Stimulated activated CD4-positive, alpha-beta T cell treated with anti-CD3 and anti-CD28 coated beads, Interleukin-1b, Interleukin-23, amount 100 ng/mL, for 24 hours (primary cell): Measurements from ENCODE around the gene CTNNA3.

ENCODE experiments used
- DNase-seq, 4 experiments: peaks; one replicate each; pipeline ENCODE4 v3.0.0-alpha.2; 2020; ENCODE audit warnings: low read depth in 4 of 4, low spot score in 1 of 4

Gene CTNNA3

DNA sequence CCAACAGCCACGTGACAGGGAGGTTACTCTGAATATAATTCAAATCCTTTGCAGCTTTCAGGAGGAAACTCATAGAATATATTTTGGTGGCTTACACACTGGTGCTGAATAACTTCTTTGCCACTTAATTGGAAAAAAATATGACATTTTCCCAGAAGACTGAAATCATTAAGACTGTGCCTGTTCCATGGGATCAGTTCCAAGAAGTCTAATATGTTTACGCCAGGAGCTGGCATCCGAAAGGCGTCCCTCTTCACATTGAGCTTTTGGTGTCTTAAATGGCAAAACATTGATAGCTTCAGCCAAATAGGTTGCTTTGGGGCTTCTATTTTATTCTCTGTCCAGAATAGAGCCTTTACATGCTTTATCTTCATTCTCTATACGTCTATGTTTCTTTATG lies 1687.8 kb downstream of the CTNNA3 start:
- no peak for DNase-seq

- no peak for DNase-seq
Measured at GRCh38 chr10:66006411-66006810, 1689.6 kb downstream of the CTNNA3 start.

GRCh38 chr10:65993451-65993850 lies 1702.5 kb downstream of the CTNNA3 start:
- no peak for DNase-seq

DNA sequence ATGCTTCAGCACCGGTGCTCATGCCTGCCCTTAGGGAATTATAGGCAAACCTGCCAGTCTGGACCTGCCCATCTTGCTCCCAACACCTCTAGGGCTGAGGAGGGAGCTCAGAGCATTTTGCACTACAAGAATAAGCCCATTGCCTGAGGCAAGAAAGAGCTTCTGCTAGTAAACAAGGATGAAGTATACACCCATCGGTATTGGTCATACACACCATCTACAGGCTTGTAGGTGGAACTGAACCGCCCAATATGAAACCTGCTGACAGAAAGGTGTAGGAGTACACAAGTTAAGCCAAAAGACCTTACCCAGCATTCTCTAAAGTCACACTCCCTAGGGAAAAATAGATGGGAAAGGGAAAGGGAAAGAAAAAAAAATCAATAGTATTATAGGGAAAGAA lies 1727.1 kb downstream of the CTNNA3 start:
- no peak for DNase-seq

- DNase-seq, result no peak
Measured at GRCh38 chr10:65968437-65968836, 1727.6 kb downstream of the CTNNA3 start.

GRCh38 chr10:65964205-65964604 lies 1731.8 kb downstream of the CTNNA3 start:
- DNase-seq, result no peak

- DNase-seq, result no peak
Measured at GRCh38 chr10:65952086-65952485, 1743.9 kb downstream of the CTNNA3 start.

DNA sequence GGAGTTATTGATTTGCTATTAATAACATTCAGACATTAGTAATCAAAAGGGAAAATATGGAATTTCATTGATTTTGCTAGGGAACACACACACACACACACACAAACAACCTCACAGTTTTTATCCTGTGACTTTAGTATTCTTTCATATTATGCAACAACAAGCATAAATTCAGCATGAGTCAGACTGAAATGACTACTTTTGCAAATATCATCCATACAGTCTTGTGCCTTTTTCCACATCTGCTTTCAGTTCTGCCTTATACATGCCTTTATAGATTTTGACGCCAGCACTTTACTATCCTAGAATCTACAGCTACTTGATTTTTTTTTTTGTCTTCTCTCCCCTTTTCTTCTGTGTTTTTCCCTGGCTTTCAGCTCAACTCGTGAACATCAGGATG lies 1745.9 kb downstream of the CTNNA3 start:
- no peak for DNase-seq

DNA sequence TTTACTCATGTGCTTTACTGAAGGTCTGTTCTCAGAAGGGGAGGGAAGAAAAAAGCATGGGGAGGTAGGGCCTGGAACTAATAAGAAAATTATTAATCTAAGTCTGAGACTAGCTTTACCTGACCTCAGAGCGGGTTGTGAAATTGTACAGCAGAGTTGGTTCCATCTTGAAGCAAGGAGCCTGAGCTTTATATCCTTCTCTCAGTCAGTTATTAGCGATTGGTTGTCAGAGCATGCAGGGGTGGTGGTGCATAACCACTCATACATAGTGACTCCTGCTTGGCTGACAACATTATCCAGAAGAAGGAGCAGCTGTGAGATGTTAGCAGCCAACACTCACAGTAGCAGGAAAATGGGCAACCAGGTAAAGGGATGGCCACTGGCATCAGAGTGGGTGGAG lies 1746.5 kb downstream of the CTNNA3 start:
- no peak for DNase-seq

DNA sequence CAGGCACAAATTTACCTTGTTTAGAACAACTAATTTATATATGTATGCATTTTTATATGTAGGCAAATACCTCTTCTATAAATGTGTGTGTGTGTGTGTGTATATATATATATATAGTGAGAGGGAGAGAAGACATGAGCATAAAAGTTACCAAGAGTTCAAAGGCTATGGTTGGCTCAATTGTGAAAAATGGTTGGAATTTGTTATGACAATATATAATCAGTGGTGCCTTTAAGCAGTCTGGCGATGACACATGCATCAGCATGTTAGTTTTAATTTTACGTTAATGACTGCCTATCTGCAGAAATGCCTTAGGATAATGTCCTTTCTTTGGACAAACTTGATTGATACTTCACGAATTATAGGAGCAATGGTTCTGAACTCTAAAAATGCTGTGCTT lies 1750.9 kb downstream of the CTNNA3 start:
- DNase-seq, result no peak

DNA sequence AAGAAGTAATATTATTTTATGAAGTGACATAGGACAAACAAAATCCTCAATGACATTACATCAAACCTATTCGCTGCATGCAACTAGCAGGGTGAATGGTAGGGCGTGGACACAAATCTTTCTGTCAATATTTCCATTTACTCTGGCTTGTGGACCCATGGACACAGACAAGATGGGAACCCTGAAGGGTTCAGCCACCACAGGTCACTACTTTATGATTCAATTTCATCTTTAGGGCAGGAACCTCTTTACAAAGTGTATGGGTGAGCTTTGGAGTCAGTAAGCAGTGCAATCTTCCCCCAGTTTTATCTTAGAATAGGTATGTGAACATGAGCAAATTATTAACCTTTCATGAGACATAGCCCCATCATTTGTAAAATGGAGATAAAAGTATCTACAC lies 1752.5 kb downstream of the CTNNA3 start:
- no peak for DNase-seq

DNA sequence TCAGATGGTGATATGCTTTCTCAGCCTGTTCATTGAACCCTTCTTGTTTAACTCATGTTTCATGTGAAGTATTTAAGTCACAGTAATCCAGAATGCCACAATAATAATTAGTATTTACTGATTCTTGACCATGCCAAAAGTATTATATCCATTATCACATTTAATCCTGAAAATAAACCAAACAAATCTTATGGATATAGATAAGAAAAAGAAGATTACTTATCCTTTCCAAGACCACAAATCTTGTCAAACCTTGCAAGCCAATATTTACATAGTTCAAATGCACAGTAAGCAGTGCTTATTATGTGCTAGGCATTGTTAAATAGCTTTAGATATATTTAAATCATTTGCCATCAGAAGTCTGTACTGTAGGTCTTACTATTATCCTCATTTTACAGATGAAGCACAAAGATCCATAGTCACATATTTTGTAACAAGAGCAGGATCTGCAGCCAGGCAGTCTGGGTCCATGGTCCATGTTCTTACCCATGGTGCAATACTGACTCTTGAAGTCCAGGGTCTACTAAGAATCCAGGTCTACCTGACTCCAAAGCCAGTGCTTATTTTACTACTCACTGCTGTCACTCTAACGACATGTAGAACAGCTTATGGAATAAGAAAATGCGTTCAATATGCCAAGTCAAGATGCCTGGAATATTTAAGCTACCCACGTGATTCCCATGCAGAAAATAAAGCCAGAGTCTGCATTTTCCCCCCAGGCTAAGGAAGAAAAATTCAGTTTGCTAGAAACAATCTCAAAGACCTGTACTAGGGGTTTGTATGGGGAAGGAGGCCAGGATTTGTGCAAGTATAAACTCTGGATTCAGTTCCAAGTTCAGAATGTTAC lies 1755.0 kb downstream of the CTNNA3 start:
- DNase-seq, result no peak

DNA sequence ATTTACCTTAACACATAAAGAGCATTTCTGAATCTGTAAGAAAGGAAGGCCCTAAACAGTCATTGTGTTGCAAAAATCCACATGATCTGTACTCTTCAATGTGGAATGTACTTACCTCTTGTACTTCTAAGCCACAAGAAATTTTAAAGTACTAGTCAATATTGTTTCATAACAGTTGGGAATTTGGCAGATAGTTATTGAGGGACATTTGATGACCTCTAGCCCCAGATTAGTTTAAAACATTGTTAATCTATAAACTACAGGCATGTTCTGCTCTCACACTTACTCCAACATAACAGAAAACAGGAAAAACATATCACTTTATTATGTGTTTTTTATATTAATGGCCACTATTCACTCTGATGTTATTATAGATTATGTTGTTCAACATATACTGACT lies 1755.9 kb downstream of the CTNNA3 start:
- no peak for DNase-seq

DNA sequence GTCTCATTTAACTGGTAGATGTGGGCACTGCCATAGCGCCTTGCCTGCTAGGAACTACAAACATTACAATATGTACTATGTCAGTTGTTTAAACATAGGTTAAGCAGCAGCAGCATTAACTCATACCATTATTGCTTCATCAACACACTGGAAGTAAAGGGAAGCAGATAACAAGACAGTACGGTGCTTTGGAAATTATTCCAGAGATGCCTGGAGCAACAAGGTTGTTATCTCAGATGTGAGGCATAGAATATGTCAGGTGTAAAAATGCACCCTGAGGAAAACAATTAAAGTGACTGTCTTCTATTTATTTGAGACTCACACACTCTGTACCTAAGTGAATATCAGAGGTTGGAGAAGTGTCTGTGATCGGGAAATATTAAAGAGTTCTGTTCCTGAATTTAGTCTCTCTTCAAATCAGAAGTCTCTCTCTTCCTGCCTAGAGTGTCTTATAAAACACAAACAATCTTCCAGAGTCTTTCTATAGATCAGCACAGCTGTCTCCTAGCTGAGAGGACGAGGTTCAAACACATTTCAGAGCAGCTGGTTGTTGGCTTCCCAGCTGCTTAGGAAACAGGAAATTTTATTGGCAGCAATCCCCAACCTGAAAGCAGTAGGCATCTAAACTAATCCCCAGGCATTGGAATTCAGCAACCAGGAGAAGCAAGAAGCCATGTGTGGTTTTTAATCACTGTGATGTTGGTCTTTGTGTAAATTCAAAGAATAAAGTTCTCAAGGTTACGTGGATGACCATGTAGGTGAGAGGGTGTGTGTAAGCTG lies 1764.5 kb downstream of the CTNNA3 start:
- DNase-seq, result no peak

DNA sequence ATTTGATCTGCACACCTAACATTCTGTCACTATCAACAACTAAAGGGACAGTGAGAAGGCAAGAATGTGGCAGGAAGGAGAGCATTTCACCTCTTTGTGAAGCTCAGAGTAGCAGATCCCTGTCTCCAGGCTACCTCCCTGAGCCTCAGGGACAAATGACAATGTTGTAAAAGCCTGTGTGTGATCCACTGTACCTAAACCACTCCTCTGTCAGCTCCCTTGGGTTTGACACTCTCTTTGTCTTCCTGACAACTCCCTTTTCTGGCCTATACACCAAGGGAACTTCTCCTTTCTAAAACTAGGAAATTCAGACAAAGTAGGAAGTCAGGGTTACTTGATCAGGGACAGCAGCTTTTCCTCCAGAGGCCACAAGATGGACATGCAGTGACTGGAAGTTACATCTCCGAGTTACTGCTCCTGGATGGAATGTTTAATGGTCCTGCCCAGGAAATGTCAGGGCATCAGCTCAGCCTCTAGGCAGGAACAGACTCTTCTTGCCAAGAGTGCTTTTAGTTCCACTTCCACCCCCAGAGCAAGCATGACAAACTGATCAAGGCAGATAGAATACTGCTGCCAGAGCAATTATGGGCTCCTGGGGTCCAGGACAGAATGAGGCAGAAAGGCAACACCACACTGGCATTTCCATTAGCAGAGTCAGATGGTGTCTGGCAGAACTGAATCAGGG lies 1784.7 kb downstream of the CTNNA3 start:
- DNase-seq, result no peak

- no peak for DNase-seq
Measured at GRCh38 chr10:65910209-65910608, 1785.8 kb downstream of the CTNNA3 start.

- DNase-seq, result no peak
Measured at GRCh38 chr10:65907199-65907712, 1788.7 kb downstream of the CTNNA3 start.

DNA sequence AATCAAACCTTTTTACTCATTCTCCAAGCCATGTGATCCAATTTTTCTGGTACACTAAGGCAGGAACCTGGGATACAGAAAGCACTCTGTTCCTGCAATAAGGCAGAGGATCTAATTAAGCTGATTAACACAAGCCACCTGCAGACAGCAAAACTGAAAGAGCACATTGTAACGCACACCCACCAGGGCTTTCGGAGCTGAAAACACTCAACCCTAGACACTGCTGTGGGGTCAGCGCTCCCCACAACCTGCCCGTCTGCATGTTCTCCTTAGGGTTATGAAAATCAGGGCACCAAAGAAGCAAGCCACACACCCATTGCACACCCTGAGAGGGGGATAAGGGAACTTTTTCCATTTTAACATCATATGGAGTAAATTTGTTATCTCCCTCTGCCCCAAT lies 1792.4 kb downstream of the CTNNA3 start:
- no peak for DNase-seq

DNA sequence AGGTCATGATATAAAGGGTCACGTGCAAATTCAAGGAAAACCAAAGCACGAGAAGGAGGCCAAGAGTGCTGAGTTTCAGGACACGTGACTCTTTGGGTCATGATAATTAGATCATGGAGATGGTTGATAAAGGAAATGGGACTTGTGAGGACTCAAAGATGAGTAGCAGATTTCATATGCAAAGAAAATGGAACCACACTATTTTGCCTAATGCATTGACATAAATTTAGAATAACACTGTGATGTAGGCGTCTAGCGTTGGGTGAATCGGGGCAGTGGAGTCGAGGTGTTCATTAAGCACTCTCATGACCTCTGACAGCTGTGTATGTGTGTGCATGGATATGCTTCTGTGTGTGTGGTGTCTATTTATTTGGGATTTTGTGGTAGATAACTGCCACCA lies 1795.7 kb downstream of the CTNNA3 start:
- DNase-seq, result no peak

- DNase-seq, result no peak
Measured at GRCh38 chr10:65898055-65898454, 1797.9 kb downstream of the CTNNA3 start.

DNA sequence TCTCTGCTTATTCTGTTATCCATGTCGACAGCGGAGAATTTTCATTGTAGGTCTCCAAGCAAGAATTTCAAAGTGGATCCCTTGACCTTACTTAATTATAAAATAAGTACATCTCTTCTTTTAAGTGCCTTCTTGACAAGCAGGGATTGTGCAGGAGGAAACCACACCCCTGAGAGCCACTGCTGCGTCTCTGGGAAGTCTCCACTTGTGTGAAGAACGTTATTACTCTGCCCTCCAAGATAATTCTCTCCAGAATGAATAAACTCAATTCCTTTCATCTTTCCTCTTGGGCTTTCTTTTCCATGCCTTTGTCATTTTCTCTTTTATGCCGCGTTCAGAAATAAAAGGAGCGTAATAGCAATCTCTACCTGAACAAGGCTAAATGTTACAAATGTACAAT lies 1801.0 kb downstream of the CTNNA3 start:
- DNase-seq, result no peak

DNA sequence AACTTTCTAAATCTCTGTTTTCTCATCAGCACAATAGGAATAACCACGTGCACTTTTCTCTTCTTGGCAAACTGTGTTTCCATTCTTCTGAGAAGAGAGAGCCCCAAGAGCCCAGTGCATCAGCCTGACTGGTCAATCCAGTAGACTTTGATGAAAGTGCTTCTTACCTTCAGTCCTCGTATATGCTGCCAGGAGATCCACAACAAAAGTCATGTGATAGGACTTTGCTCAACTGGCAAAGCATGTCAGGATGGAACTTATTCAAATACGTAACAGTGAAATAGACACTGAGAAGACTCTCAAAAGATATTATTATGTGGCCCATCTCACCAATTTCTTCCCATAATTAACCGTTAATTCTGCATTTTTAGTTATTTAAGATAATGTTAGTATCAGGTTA lies 1801.6 kb downstream of the CTNNA3 start:
- DNase-seq, result no peak
